Measurements from ENCODE around the gene POLR3A. TPM values are rescaled to one million over a fixed set of nuclear protein-coding genes. Genes with fewer than 3 reads are reported as not detected.

The POLR3A gene
- total RNA-seq, 2 experiments from 2014 or later, result 16.2 to 17.5 TPM

DNA sequence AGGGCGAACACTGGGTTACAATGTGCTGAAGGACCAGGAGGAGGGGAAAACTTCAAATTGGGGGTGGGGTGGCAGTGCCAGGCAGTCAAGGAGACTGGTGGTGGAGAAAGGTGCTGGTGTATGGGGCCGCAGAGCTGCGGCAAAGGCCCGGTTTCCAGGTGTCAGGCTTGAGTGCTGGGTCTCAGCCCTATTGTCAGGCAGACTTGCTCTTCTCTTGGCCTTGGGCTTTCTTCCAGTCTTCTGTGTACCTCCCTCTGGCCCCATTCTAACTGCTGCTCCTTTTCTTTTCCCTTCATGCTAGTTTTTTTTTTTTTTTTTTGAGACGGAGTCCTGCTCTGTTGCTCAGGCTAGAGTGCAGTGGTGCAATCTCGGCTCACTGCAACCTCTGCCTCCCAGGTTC is 51.0 kb downstream of the POLR3A start:
- no peaks in the 10 kb centered on the region for H3K27me3 Mint-ChIP-seq
- ATAC-seq (no peak), DNase-seq (no peak)
- ChIA-PET CTCF (no interaction called here), POLR2A (no interaction called here)
- no peak overlapping the region for H3K4me3 Mint-ChIP-seq
- TF ChIP-seq, protein P1, sequence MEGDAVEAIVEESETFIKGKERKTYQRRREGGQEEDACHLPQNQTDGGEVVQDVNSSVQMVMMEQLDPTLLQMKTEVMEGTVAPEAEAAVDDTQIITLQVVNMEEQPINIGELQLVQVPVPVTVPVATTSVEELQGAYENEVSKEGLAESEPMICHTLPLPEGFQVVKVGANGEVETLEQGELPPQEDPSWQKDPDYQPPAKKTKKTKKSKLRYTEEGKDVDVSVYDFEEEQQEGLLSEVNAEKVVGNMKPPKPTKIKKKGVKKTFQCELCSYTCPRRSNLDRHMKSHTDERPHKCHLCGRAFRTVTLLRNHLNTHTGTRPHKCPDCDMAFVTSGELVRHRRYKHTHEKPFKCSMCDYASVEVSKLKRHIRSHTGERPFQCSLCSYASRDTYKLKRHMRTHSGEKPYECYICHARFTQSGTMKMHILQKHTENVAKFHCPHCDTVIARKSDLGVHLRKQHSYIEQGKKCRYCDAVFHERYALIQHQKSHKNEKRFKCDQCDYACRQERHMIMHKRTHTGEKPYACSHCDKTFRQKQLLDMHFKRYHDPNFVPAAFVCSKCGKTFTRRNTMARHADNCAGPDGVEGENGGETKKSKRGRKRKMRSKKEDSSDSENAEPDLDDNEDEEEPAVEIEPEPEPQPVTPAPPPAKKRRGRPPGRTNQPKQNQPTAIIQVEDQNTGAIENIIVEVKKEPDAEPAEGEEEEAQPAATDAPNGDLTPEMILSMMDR (IDR thresholded peaks at IDR 0.05), result no peak
- H3K36me3 Mint-ChIP-seq (ENCODE audit: low read depth), result peaks cover 34% of the 10 kb centered on the region
- intact Hi-C loops (cut with micrococcal nuclease), result no loop called here
- no peaks in the 10 kb centered on the region for H3K9me3 Mint-ChIP-seq
- H3K27ac Mint-ChIP-seq, result no peak overlapping the region
- no peaks in the 10 kb centered on the region for H3K4me1 Mint-ChIP-seq (ENCODE audit: low read depth)

DNA sequence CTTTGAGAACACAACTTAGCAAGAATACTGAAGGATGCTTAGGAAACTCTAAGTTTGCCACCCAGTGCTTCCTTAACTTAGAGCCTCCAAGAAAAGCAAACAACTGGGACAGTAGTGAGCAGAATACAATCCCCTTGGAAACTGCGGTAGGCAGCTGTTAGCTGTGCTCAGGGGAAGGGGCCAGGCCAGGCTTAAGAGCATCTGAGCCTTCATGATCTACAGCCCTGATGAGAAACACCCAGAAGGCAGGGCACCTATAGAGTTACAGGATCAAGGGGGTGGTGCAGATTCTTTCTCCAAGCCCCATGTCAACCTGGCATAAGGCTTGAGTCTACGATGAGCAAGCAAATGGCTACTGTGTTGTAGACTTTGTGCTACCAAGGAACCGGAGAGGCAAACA is 51.4 kb downstream of the POLR3A start:
- Mint-ChIP-seq H3K27ac (no peak overlapping the region), H3K4me3 (no peak overlapping the region), H3K4me1 (ENCODE audit: low read depth) (no peaks in the 10 kb centered on the region), H3K27me3 (no peaks in the 10 kb centered on the region), H3K36me3 (ENCODE audit: low read depth) (peaks cover 32% of the 10 kb centered on the region), H3K9me3 (no peaks in the 10 kb centered on the region)
- POLR2A ChIA-PET, result no interaction called here
- intact Hi-C loops (cut with micrococcal nuclease), result no loop called here
- TF ChIP-seq, protein P1 (IDR thresholded peaks at IDR 0.05), result no peak
- CTCF ChIA-PET, result no interaction called here
- no peak for ATAC-seq
- DNase-seq, result no peak

DNA sequence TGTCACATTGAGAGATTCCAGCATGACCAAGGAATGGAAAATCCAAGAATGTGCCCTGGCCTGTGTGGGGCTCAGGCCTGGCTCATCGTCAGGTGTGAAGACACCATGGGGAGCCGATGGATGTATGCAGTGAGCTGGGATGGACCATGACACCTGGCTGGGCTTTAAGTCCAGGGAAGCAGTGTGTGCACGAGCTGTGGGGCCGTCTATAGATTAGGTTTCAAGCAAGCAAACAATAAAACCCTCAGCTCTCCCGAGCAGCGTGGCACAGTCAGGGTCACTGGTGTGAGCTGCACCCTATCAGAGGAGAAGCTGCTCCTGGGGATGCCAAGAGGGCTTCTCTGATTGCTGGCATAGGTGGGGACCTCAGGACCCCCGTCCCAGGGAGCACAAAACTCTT is 52.3 kb downstream of the POLR3A start:
- Mint-ChIP-seq H3K4me1 (ENCODE audit: low read depth) (peaks cover 2% of the 10 kb centered on the region), H3K4me3 (no peak overlapping the region), H3K27me3 (no peaks in the 10 kb centered on the region), H3K9me3 (no peaks in the 10 kb centered on the region), H3K36me3 (ENCODE audit: low read depth) (peaks cover 29% of the 10 kb centered on the region), H3K27ac (no peak overlapping the region)
- intact Hi-C loops (cut with micrococcal nuclease), result no loop called here
- DNase-seq (no peak), ATAC-seq (no peak)
- ChIA-PET CTCF (no interaction called here), POLR2A (interaction anchor here (0.8 kb wide), 1 partner anchor 13 kb away, joined by 3 read pairs; no protein-coding TSS in a partner anchor)
- TF ChIP-seq, protein P1 (IDR thresholded peaks at IDR 0.05), result no peak

DNA sequence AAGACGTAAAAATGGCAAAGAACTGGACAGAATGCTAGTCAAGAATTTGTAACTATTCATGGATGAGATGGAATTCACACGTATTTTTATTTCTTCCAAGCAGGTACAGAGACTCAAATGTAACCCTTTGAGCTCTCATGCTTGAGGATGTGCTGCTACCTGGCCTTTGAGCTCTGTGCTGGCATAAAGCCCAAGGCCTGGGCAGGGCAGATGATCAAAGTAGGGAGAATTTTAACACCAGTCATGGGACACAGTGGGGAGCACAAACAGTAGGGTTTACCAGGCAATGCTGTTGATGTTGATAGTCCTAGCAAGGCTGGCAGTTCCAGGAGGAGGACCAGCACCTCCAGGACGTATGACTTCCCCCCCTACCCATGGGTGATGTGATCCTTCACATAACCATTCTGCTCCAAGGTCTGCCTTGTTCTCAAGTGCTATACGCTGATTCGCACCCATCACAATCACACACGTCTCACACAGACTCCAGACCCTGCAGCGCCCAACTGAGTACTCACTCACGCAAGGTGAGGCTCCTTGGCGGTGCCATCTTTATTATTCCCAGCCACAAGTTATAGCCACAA is 54.1 kb downstream of the POLR3A start:
- Mint-ChIP-seq H3K27me3 (no peaks in the 10 kb centered on the region), H3K9me3 (no peaks in the 10 kb centered on the region), H3K27ac (no peak overlapping the region), H3K4me3 (no peak overlapping the region), H3K4me1 (ENCODE audit: low read depth) (peaks cover 13% of the 10 kb centered on the region), H3K36me3 (ENCODE audit: low read depth) (peaks cover 20% of the 10 kb centered on the region)
- ChIA-PET CTCF (interaction anchor here (1.2 to 1.7 kb wide), 2 partner anchors 36 to 137 kb away, joined by 3 to 6 read pairs; no protein-coding TSS in a partner anchor), POLR2A (interaction anchor here (1.1 to 1.2 kb wide), 2 partner anchors 16 to 128 kb away, joined by 3 read pairs; no protein-coding TSS in a partner anchor)
- no peak for DNase-seq
- intact Hi-C loops (cut with micrococcal nuclease), result no loop called here
- TF ChIP-seq, protein P1 (IDR thresholded peaks at IDR 0.05), result no peak
- ATAC-seq, result no peak

DNA sequence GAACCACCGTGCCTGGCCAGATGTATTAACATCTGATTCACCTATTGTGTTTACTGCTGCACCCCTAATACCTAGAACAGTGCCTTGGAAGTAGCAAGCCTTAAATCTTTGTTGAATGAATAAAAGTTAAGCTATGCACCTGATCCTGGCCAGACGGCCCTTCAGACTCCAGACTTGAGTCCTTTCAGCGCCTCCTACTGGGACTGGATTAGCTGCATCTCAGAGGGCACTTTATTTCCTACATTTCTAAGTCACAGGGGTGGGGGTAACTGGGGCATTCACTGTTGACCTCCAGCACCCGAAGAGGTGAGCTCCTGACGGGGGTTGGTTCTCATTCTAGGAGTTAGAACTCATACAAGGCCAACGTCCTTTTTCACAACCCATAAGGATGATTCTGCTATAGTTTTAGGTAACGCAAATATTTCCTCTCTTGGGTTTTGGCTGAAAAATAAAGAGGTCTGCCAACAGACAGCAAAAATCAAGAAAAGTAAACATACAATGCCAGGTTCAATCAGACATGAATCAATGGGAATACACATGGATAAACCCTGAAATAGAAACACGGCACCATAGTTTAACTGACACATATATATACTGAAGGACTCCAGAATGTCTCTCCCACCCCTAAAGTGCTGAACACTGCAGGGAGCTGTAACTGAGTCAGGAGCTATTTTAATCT is 54.8 kb downstream of the POLR3A start:
- Mint-ChIP-seq H3K27me3 (no peaks in the 10 kb centered on the region), H3K9me3 (no peaks in the 10 kb centered on the region), H3K36me3 (ENCODE audit: low read depth) (peaks cover 14% of the 10 kb centered on the region), H3K27ac (no peak overlapping the region), H3K4me1 (ENCODE audit: low read depth) (peaks cover 13% of the 10 kb centered on the region), H3K4me3 (no peak overlapping the region)
- no peak for ATAC-seq
- intact Hi-C loops (cut with micrococcal nuclease), result no loop called here
- ChIA-PET POLR2A (interaction anchor here (1.1 to 1.2 kb wide), 2 partner anchors 17 to 127 kb away, joined by 3 read pairs; no protein-coding TSS in a partner anchor), CTCF (interaction anchor here (0.6 to 1.7 kb wide), 3 partner anchors 35 to 136 kb away, joined by 3 to 6 read pairs (median 4); no protein-coding TSS in a partner anchor)
- TF ChIP-seq, protein P1 (IDR thresholded peaks at IDR 0.05), result no peak
- peak; percentile 25 for DNase-seq
